Smooth muscle cell (in vitro differentiated cells): ENCODE data around the gene MAGI2. TPM values are rescaled to one million over a fixed set of nuclear protein-coding genes. Genes with fewer than 3 reads are reported as not detected.
A peak's percentile ranks its signal among the peaks of the same experiment; 100 is the strongest.
"Not testable (repeated sequence)": the region's sequence is repeated elsewhere in the genome, so short reads cannot be mapped to it uniquely, and the experiment has no call there.

Experiments
- DNase-seq: peaks from one replicate; lab custom pipeline; 2025; ENCODE audit not compliant: unreplicated experiment; lab: John Stamatoyannopoulos, UW
- H2AFZ ChIP-seq: fragments of 200-600 bp; sonication (generic); 2 replicates; pipeline ENCODE4 v1.6.0; 2016; ENCODE audit warnings: antibody characterized with exemption, low read depth, mild to moderate bottlenecking
- H3F3A ChIP-seq: fragments of 200-600 bp; sonication (generic); 2 replicates; pipeline ENCODE4 v1.6.0; 2017; ENCODE audit warnings: antibody characterized with exemption, low read depth
- H3K27ac ChIP-seq: fragments of 200-600 bp; sonication (generic); 2 replicates; pipeline ENCODE4 v1.5.1; 2016; ENCODE audit warnings: low read depth, mild to moderate bottlenecking
- H3K27me3 ChIP-seq: fragments of 200-600 bp; sonication (generic); 2 replicates; pipeline ENCODE4 v1.6.1; 2016; ENCODE audit warnings: low read depth, mild to moderate bottlenecking
- H3K36me3 ChIP-seq: fragments of 200-600 bp; sonication (generic); 2 replicates; pipeline ENCODE4 v1.5.1; 2016; ENCODE audit warnings: low read depth
- H3K4me1 ChIP-seq: fragments of 200-600 bp; sonication (generic); 2 replicates; pipeline ENCODE4 v1.5.1; 2016; ENCODE audit warnings: low read depth
- H3K4me2 ChIP-seq: fragments of 200-600 bp; sonication (generic); 2 replicates; pipeline ENCODE4 v1.6.0; 2016; ENCODE audit warnings: mild to moderate bottlenecking
- H3K4me3 ChIP-seq: fragments of 200-600 bp; sonication (generic); 2 replicates; pipeline ENCODE4 v1.5.1; 2016; ENCODE audit warnings: mild to moderate bottlenecking
- H3K79me2 ChIP-seq: fragments of 200-600 bp; sonication (generic); 2 replicates; pipeline ENCODE4 v1.6.0; 2016; ENCODE audit warnings: low read depth, mild to moderate bottlenecking
- H3K9ac ChIP-seq: fragments of 200-600 bp; sonication (generic); 2 replicates; pipeline ENCODE4 v1.6.0; 2016; ENCODE audit warnings: low read depth
- H3K9me3 ChIP-seq: fragments of 200-600 bp; sonication (generic); replicated peaks from 2 replicates; pipeline ENCODE4 v1.5.1; 2016; ENCODE audit warnings: low read depth
- H4K20me1 ChIP-seq: fragments of 200-600 bp; sonication (generic); 2 replicates; pipeline ENCODE4 v1.6.0; 2016; ENCODE audit warnings: low read depth
- WGBS: methylation state at CpG from one replicate; pipeline ENCODE4 v1.1.7; 2016; ENCODE audit warnings: low lambda C conversion rate; 5-methylcytosine and 5-hydroxymethylcytosine counted together
- polyA plus RNA-seq: library from polyadenylated mRNA; unstranded; fragments of >200 nt; fragmentation: Nextera tagmentation; extraction: Ambion mirVana; gene quantifications from 2 replicates; pipeline ENCODE4 v1.2.1, GENCODE V29; 2016
- total RNA-seq: library from RNA; depleted of rRNA; stranded (reverse); fragments of >200 nt; gene quantifications from 2 replicates; pipeline ENCODE4 v1.2.3, GENCODE V29; 2014
- TF ChIP-seq, protein P1 (sequence below): fragments of 200-600 bp; sonication (generic); IDR thresholded peaks from 2 replicates; pipeline ENCODE4 v1.5.1; 2017; ENCODE audit warnings: borderline replicate concordance, mild to moderate bottlenecking, antibody characterized with exemption; ENCODE audit not compliant: insufficient read depth, poor library complexity, severe bottlenecking

The MAGI2 gene
- total and polyA plus RNA-seq, 2 experiments from 2014 or later = 3.4 to 10.7 TPM

DNA sequence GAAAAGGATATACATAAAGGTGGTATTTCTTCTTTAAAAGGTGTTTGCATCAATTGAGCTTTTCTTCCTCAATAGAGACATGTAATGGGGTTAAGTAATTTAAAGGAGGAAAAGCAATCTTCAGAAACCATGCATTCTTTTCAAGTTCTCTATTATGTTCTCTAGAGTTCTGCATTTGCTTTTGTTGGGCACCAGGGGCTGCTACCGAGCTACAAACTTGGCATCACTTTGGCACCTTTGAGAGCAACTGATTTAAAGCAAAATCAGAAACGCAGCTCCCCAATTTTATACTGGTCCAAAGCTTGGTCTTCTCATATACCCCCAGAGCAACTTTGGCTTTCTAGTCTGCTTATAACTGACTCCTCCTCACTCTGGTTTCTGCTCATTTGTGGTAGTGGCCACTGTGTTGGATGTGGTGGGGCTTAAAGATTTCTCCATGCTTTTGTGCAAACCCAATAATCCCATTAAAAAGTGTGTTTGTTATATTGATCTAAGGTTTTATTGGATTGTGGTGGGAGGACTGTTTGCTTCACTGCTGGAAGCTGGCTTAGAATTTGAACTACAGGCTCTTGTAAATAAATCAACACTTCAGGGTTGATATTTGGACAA, 942.8 kb downstream of the MAGI2 start:
- Histone ChIP-seq H3F3A (no peaks in the 10 kb centered on the region), H3K4me1 (no peaks in the 10 kb centered on the region), H3K27ac (no peak overlapping the region), H3K4me2 (no peak overlapping the region), H3K9ac (no peak overlapping the region), H3K79me2 (no peaks in the 10 kb centered on the region), H2AFZ (no peak overlapping the region), H3K36me3 (no peaks in the 10 kb centered on the region), H3K9me3 (no peaks in the 10 kb centered on the region), H3K4me3 (no peak overlapping the region), H4K20me1 (no peaks in the 10 kb centered on the region), H3K27me3 (no peaks in the 10 kb centered on the region)
- no peak for DNase-seq
- TF ChIP-seq, protein P1, sequence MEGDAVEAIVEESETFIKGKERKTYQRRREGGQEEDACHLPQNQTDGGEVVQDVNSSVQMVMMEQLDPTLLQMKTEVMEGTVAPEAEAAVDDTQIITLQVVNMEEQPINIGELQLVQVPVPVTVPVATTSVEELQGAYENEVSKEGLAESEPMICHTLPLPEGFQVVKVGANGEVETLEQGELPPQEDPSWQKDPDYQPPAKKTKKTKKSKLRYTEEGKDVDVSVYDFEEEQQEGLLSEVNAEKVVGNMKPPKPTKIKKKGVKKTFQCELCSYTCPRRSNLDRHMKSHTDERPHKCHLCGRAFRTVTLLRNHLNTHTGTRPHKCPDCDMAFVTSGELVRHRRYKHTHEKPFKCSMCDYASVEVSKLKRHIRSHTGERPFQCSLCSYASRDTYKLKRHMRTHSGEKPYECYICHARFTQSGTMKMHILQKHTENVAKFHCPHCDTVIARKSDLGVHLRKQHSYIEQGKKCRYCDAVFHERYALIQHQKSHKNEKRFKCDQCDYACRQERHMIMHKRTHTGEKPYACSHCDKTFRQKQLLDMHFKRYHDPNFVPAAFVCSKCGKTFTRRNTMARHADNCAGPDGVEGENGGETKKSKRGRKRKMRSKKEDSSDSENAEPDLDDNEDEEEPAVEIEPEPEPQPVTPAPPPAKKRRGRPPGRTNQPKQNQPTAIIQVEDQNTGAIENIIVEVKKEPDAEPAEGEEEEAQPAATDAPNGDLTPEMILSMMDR = peak; percentile 60
- WGBS = 19% methylated on average over 2 of the region's 2 CpGs

GRCh38 chr7:78503301-78503700, 950.2 kb downstream of the MAGI2 start:
- WGBS = 78% methylated on average over 2 of the region's 2 CpGs

DNA sequence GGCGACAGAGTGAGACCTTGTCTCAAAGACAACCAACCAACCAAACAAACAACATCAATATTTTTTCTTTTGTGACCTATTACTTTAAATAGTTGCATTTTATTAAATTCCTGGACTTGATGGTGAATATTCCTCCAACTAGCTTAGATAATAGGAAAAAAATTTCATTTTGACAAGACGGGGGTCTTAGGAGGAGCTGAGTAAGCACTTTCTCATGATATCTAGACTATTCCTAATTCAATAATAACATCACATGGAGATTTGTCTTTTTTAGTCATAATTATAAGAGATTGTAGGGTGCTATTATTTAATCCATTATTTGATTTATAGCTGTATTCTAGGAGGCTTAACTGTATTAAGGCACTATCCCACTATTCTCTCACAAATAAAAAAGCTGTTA, 952.4 kb downstream of the MAGI2 start:
- no peak overlapping the region for H2AFZ ChIP-seq
- no peak for DNase-seq
- H3F3A ChIP-seq = no peaks in the 10 kb centered on the region
- no peaks in the 10 kb centered on the region for H3K9me3 ChIP-seq
- H3K36me3 ChIP-seq = no peaks in the 10 kb centered on the region
- no peaks in the 10 kb centered on the region for H3K79me2 ChIP-seq
- no peak overlapping the region for H3K4me2 ChIP-seq
- 95% methylated on average over 2 of the region's 2 CpGs for WGBS
- TF ChIP-seq, protein P1 = no peak
- no peak overlapping the region for H3K27ac ChIP-seq
- H4K20me1 ChIP-seq = no peaks in the 10 kb centered on the region
- H3K4me3 ChIP-seq = no peak overlapping the region
- H3K27me3 ChIP-seq = no peaks in the 10 kb centered on the region
- H3K4me1 ChIP-seq = peaks cover 8% of the 10 kb centered on the region
- no peak overlapping the region for H3K9ac ChIP-seq

More at GRCh38 chr7:78503301-78503700, 950.2 kb downstream of the MAGI2 start:
- not testable (repeated sequence) for H2AFZ ChIP-seq, H3K27ac ChIP-seq, DNase-seq, H3K9ac ChIP-seq, H3K79me2 ChIP-seq, H3K9me3 ChIP-seq, H3K4me2 ChIP-seq, H3K27me3 ChIP-seq, H3F3A ChIP-seq, H3K4me3 ChIP-seq, H3K36me3 ChIP-seq, H4K20me1 ChIP-seq, H3K4me1 ChIP-seq

GRCh38 chr7:78499971-78500370, 953.5 kb downstream of the MAGI2 start:
- no peaks in the 10 kb centered on the region for H3K9me3 ChIP-seq
- peaks cover 13% of the 10 kb centered on the region for H3K4me1 ChIP-seq
- H3F3A ChIP-seq = no peaks in the 10 kb centered on the region
- TF ChIP-seq, protein P1 = no peak
- H3K9ac ChIP-seq = no peak overlapping the region
- no peaks in the 10 kb centered on the region for H3K79me2 ChIP-seq
- no peak overlapping the region for H2AFZ ChIP-seq
- H3K27ac ChIP-seq = no peak overlapping the region
- H4K20me1 ChIP-seq = no peaks in the 10 kb centered on the region
- H3K36me3 ChIP-seq = no peaks in the 10 kb centered on the region
- H3K4me3 ChIP-seq = no peak overlapping the region
- WGBS = 86% methylated on average over 2 of the region's 2 CpGs
- no peak overlapping the region for H3K4me2 ChIP-seq
- no peaks in the 10 kb centered on the region for H3K27me3 ChIP-seq
- no peak for DNase-seq
